ENCODE results near the gene DLGAP5. TPM values are rescaled to one million over a fixed set of nuclear protein-coding genes. Genes with fewer than 3 reads are reported as not detected.

Gene DLGAP5
- total and polyA plus RNA-seq, 7 donors: 0.16 to 11.0 (median 0.96) TPM; not detected in 1

DNA sequence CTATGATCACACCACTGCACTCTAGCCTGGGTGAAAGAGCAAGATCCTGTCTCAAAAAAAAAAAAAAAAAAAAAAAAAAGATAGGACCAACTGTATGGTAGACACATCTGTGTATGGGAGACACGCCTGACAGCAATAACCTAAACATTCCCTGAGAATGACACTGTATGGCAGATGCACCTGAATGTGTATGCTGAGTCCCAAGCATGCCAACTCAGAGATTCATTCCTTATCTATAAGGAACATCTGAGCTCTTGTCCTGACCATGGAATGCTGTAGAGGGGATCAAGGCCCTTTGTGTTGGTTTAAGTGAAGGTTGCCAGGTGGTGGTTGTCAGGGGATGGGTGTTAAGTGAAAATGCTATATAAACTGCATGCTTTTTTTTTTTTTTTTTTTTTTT is 81.5 kb downstream of the DLGAP5 start:
- Histone ChIP-seq H3K9me3 (no peaks in the 10 kb centered on the region), H3K4me3 (no peak overlapping the region), H3K27me3 (no peaks in the 10 kb centered on the region), H3K27ac (no peak overlapping the region), H3K4me1 (peaks cover 0 to 23% (median 19%) of the 10 kb centered on the region in 4 donors), H3K36me3 (no peaks in the 10 kb centered on the region)
- WGBS, 2 donors: 76 to 92% methylated on average over 1 of the region's 1 CpG
- DNase-seq: no peak
- TF ChIP-seq EP300 (IDR thresholded peaks at IDR 0.05) (no peak), POLR2AphosphoS5 (IDR thresholded peaks at IDR 0.05) (no peak), POLR2A (IDR thresholded peaks at IDR 0.05) (no peak)
- TF ChIP-seq, protein P1, sequence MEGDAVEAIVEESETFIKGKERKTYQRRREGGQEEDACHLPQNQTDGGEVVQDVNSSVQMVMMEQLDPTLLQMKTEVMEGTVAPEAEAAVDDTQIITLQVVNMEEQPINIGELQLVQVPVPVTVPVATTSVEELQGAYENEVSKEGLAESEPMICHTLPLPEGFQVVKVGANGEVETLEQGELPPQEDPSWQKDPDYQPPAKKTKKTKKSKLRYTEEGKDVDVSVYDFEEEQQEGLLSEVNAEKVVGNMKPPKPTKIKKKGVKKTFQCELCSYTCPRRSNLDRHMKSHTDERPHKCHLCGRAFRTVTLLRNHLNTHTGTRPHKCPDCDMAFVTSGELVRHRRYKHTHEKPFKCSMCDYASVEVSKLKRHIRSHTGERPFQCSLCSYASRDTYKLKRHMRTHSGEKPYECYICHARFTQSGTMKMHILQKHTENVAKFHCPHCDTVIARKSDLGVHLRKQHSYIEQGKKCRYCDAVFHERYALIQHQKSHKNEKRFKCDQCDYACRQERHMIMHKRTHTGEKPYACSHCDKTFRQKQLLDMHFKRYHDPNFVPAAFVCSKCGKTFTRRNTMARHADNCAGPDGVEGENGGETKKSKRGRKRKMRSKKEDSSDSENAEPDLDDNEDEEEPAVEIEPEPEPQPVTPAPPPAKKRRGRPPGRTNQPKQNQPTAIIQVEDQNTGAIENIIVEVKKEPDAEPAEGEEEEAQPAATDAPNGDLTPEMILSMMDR (IDR thresholded peaks at IDR 0.05): no peak
- intact Hi-C loops (cut with DNase I): no loop called here

DNA sequence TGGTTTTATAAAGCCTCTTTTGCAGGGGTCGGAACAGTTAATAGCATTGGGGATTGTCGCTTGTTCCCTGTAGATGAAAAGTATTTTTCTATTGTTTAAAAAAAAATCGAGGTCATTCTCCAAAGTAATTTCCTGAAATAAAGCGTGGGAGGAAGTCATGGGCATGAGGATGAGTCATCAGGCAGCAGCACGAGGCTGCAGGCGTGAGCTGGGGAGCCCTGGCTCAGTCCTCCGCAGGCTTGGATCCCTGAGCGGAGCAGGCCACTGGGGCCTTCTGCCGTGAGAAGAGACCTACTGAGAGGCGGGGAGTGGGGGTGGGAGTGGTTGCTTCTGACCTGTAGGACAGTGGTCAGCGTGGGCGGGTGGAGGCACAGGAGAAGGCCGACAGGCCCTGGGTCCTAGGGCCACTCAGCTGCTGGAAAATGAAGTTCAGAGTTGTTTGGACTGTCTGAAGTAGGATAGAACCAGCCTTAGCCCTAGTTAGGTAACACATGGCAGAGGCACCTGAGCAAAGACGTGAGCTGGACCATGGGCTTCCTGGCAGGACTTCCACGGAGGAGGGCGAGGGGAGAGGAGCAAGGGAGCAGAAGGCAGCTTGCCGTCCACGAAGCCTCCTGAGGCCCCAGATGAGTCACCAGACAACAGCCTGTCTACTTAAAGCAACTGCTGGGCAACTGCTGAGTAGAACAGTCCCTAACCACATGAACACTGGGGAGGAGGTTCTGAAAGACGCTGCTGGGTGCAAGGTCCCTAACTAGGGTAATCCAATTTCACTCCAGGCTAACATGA is 83.4 kb downstream of the DLGAP5 start:
- DNase-seq: peak; percentile 96
- no peak overlapping the region for H3K4me3 ChIP-seq
- H3K27me3 ChIP-seq: no peaks in the 10 kb centered on the region
- no peaks in the 10 kb centered on the region for H3K36me3 ChIP-seq
- intact Hi-C loops (cut with DNase I): no loop called here
- H3K9me3 ChIP-seq: no peaks in the 10 kb centered on the region
- TF ChIP-seq EP300 (IDR thresholded peaks at IDR 0.05): peak in 2 of 4 donors; percentile 67 to 83
- TF ChIP-seq POLR2A (IDR thresholded peaks at IDR 0.05): peak in 1 of 2 donors; percentile 30
- peak; percentile 43 to 89 (median 58) for TF ChIP-seq POLR2AphosphoS5 (IDR thresholded peaks at IDR 0.05)
- TF ChIP-seq, protein P1 (IDR thresholded peaks at IDR 0.05): no peak
- H3K27ac ChIP-seq: peak overlapping the region; percentile 87 to 93 (median 90)
- H3K4me1 ChIP-seq: peaks cover 0 to 41% (median 35%) of the 10 kb centered on the region in 4 donors
- 43 to 44% methylated on average over 19 of the region's 19 CpGs for WGBS, 2 donors

DNA sequence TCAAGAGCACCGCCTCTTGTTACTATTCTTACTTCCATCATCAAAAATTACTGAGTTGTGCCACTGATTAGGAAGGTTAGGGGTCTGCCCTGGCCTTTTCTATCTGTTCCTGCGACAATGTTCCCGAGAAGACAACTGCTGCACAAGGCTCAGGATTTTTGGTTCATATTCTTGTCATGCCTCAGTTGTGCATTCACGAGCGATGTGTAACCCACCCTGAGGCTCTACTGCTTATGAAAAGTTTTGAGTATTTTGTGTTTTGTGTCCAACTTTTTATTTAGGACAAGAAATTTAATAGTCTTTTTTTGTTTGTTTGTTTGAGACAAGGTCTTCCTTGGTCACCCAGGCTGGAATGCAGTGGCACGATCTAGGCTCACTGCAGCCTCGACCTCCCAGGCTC is 85.4 kb downstream of the DLGAP5 start:
- 86 to 92% methylated on average over 7 of the region's 7 CpGs for WGBS, 2 donors
- peaks cover 0 to 56% (median 49%) of the 10 kb centered on the region in 4 donors for H3K4me1 ChIP-seq
- TF ChIP-seq POLR2A (IDR thresholded peaks at IDR 0.05): no peak
- no peak for TF ChIP-seq POLR2AphosphoS5 (IDR thresholded peaks at IDR 0.05)
- no peak for TF ChIP-seq EP300 (IDR thresholded peaks at IDR 0.05)
- TF ChIP-seq, protein P1 (IDR thresholded peaks at IDR 0.05): no peak
- intact Hi-C loops (cut with DNase I): no loop called here
- no peak for DNase-seq
- H3K27ac ChIP-seq: peak overlapping the region; percentile 24 to 93 (median 90)
- no peaks in the 10 kb centered on the region for H3K27me3 ChIP-seq
- H3K4me3 ChIP-seq: no peak overlapping the region
- no peaks in the 10 kb centered on the region for H3K36me3 ChIP-seq
- no peaks in the 10 kb centered on the region for H3K9me3 ChIP-seq

DNA sequence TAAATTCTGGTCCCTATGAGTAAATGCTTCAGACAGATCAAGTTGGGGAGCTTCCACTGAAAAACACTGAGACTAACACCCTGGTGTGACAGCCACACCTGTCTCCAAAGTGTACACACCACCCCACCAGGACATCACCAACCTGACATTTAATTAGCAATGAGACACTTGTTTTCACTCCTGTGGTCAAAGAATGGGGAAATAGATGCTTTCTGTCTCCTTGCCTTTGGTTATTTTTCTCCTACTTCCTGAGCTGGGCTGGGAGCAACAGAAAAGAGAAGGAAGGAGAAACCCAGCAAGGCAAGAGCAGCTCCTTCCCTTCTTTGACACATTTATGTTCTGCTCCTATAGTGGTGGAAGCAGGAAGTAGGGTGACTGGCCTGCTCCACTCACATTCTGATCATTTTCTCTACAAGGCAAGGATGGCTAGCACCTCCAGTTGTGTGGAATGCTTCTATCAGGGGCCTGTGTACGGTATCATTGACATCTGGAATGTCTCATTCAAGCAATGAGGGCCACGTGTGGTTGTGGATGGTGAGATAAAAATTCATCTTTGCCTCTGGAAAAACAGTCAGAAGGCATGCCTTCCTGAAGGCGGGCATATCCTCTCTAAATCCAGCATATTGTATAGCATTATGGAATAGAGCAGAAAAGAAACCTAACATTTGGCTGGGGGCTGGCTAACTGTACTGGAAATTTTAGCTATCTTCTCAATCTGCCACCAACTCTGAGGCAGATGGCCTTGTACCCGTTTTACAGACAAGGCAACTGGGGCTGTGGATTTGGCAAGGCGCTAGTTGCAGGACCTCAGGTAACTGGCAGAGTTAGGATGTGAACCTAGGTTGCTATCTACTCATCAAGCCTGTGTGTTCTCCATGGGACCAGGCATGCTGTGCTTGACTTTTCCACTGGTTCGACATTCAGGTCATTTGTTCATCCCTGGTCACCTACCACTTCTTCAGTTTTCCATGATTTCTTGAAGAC is 87.1 kb downstream of the DLGAP5 start:
- Histone ChIP-seq H3K27me3 (no peaks in the 10 kb centered on the region), H3K9me3 (no peaks in the 10 kb centered on the region), H3K27ac (peak overlapping the region; percentile 82 to 93 (median 90)), H3K4me3 (no peak overlapping the region), H3K36me3 (no peaks in the 10 kb centered on the region), H3K4me1 (peaks cover 0 to 56% (median 52%) of the 10 kb centered on the region in 4 donors)
- 96% methylated on average over 6 of the region's 6 CpGs for WGBS, 2 donors
- intact Hi-C loops (cut with DNase I): no loop called here
- DNase-seq: peak; percentile 61
- TF ChIP-seq POLR2AphosphoS5 (IDR thresholded peaks at IDR 0.05): no peak
- TF ChIP-seq POLR2A (IDR thresholded peaks at IDR 0.05): no peak
- TF ChIP-seq, protein P1 (IDR thresholded peaks at IDR 0.05): no peak
